GM19035 (cell line): Measurements from ENCODE around the gene MYH7B.

ENCODE experiments used
- ATAC-seq: cut with Tn5 transposase; IDR thresholded peaks from one replicate; pipeline ENCODE4 v1.9.1; 2021; ENCODE audit not compliant: unreplicated experiment

MYH7B gene

GRCh38 chr20:34955231-34956040 lies at the start of gene MYH7B, which contains the start of gene GSS:
MYH7B (plus strand) TSS chr20:34955868; CDS start chr20:34978006, 22,138 bp downstream.
GSS (minus strand) TSS chr20:34955806; CDS start chr20:34951852, 3,954 bp downstream.
- peak; percentile 86 for ATAC-seq

GRCh38 chr20:34907616-34908469 lies 47.8 kb upstream of the MYH7B start:
- ATAC-seq = no peak

- no peak for ATAC-seq
Measured at GRCh38 chr20:34915131-34915530, 40.5 kb upstream of the MYH7B start.

GRCh38 chr20:34915749-34916455 lies 39.8 kb upstream of the MYH7B start:
- ATAC-seq = no peak

- ATAC-seq = no peak
Measured at GRCh38 chr20:34916774-34917354, 38.8 kb upstream of the MYH7B start.

GRCh38 chr20:34920055-34920454 lies 35.6 kb upstream of the MYH7B start:
- ATAC-seq = no peak

- no peak for ATAC-seq
Measured at GRCh38 chr20:34921436-34921835, 34.2 kb upstream of the MYH7B start.

- ATAC-seq = no peak
Measured at GRCh38 chr20:34922654-34923381, 32.9 kb upstream of the MYH7B start.

GRCh38 chr20:34923414-34923813 lies 32.3 kb upstream of the MYH7B start:
- no peak for ATAC-seq

- ATAC-seq = no peak
Measured at GRCh38 chr20:34925341-34925740, 30.3 kb upstream of the MYH7B start.

- ATAC-seq = no peak
Measured at GRCh38 chr20:34925981-34926380, 29.7 kb upstream of the MYH7B start.

GRCh38 chr20:34926581-34926980 lies 29.1 kb upstream of the MYH7B start:
- no peak for ATAC-seq

GRCh38 chr20:34927736-34928135 lies 27.9 kb upstream of the MYH7B start:
- no peak for ATAC-seq

- no peak for ATAC-seq
Measured at GRCh38 chr20:34928411-34928810, 27.3 kb upstream of the MYH7B start.

- ATAC-seq = no peak
Measured at GRCh38 chr20:34931771-34932170, 23.9 kb upstream of the MYH7B start.

- no peak for ATAC-seq
Measured at GRCh38 chr20:34938466-34939163, 17.1 kb upstream of the MYH7B start.

- no peak for ATAC-seq
Measured at GRCh38 chr20:34940081-34940481, 15.6 kb upstream of the MYH7B start.

- ATAC-seq = no peak
Measured at GRCh38 chr20:34941226-34941625, 14.4 kb upstream of the MYH7B start.

GRCh38 chr20:34942301-34942700 lies 13.4 kb upstream of the MYH7B start:
- ATAC-seq = no peak
